ENCODE results near the gene RPS6KA2. TPM values are rescaled to one million over a fixed set of nuclear protein-coding genes. Genes with fewer than 3 reads are reported as not detected.

The RPS6KA2 gene
- total and polyA plus RNA-seq, 2 donors (not counting 1 experiment from before 2014, with no cell fraction given): 2.2 to 16.0 TPM

DNA sequence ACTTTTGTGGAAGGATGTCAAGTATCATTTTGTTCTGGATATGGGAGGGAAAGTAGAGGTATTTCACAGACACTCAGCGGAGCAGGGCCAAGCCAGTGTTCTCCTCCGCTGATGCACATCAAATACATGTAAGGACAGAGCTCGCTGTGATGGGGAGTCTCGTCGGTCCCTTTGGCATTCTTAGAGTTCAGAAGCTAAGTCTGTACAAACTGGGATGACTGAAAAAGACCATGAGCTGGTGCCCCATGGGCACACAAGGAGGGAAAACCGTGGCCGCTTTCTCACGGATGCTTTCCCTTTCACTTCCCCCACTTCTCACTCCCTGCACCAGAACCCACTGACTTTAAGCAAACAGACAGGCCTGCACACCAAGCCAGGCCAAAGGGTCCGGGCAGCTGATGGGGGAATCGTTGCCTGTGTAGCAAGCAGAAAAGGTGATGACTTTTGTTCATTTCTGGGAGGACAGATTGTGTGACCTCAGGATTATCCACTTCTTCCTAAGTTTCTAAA is 216.6 kb downstream of the RPS6KA2 start:
- no peak overlapping the region for H2AFZ ChIP-seq (ENCODE audit: insufficient read depth, low read depth, low read length, poor library complexity, severe bottlenecking)
- H3K79me2 ChIP-seq (ENCODE audit: control insufficient read depth, insufficient read depth, low read length): no peaks in the 10 kb centered on the region
- POLR2A ChIA-PET: interaction anchor here (0.6 kb wide), 1 partner anchor 477 kb away, joined by 5 read pairs; no protein-coding TSS in a partner anchor
- H3K9me3 Mint-ChIP-seq (ENCODE audit: insufficient read depth): no peaks in the 10 kb centered on the region
- WGBS (ENCODE audit: insufficient coverage): 50% methylated on average over 6 of the region's 10 CpGs
- peaks cover 12% of the 10 kb centered on the region for H3K4me1 Mint-ChIP-seq
- H3K4me2 ChIP-seq (replicated peaks; ENCODE audit: low read depth, low read length, poor library complexity, severe bottlenecking): peak overlapping the region; percentile 29
- ATAC-seq (ENCODE audit: low read depth) (no peak), DNase-seq (peak; percentile 22)
- H3K4me1 ChIP-seq (ENCODE audit: control insufficient read depth in 2 of 2, insufficient read depth in 2 of 2, low read length in 2 of 2): peaks cover 0 to 8% of the 10 kb centered on the region in 2 donors
- H3K27ac ChIP-seq (ENCODE audit: low read length in 2 of 2): no peak overlapping the region
- peak overlapping the region in 1 of 5 experiments; percentile 12 for H3K4me3 ChIP-seq (ENCODE audit: control extremely low read depth in 1 of 5, extremely low read depth in 1 of 5, insufficient read depth in 1 of 5, low read depth in 2 of 5, low read length in 4 of 5)
- peaks cover 3% of the 10 kb centered on the region for H3K27me3 Mint-ChIP-seq
- no peaks in the 10 kb centered on the region for H4K20me1 ChIP-seq (ENCODE audit: control insufficient read depth, insufficient read depth, low read length, poor library complexity, severe bottlenecking)
- H3K36me3 ChIP-seq (replicated peaks in 1 of 2; ENCODE audit: control extremely low read depth in 1 of 2, control insufficient read depth in 1 of 2, extremely low read depth in 1 of 2, insufficient read depth in 2 of 2, low read length in 1 of 2): no peaks in the 10 kb centered on the region
- H3K4me3 Mint-ChIP-seq: peak overlapping the region; percentile 35
- H3K27ac Mint-ChIP-seq: no peak overlapping the region
- intact Hi-C loops (cut with micrococcal nuclease): no loop called here
- peak overlapping the region; percentile 31 for H3K9ac ChIP-seq (ENCODE audit: low read length)
- CTCF ChIA-PET: interaction anchor here (0.6 to 1.7 kb wide), 3 partner anchors 10 to 879 kb away, joined by 6 to 8 read pairs (median 7); no protein-coding TSS in a partner anchor
- no peaks in the 10 kb centered on the region for H3K9me3 ChIP-seq (ENCODE audit: control extremely low read depth in 1 of 3, control insufficient read depth in 2 of 3, insufficient read depth in 1 of 3, low read length in 2 of 3)
- H3K27me3 ChIP-seq (replicated peaks in 1 of 4; ENCODE audit: control extremely low read depth in 1 of 4, control insufficient read depth in 3 of 4, insufficient read depth in 4 of 4, low read length in 3 of 4): no peaks in the 10 kb centered on the region
- TF ChIP-seq, protein P1, sequence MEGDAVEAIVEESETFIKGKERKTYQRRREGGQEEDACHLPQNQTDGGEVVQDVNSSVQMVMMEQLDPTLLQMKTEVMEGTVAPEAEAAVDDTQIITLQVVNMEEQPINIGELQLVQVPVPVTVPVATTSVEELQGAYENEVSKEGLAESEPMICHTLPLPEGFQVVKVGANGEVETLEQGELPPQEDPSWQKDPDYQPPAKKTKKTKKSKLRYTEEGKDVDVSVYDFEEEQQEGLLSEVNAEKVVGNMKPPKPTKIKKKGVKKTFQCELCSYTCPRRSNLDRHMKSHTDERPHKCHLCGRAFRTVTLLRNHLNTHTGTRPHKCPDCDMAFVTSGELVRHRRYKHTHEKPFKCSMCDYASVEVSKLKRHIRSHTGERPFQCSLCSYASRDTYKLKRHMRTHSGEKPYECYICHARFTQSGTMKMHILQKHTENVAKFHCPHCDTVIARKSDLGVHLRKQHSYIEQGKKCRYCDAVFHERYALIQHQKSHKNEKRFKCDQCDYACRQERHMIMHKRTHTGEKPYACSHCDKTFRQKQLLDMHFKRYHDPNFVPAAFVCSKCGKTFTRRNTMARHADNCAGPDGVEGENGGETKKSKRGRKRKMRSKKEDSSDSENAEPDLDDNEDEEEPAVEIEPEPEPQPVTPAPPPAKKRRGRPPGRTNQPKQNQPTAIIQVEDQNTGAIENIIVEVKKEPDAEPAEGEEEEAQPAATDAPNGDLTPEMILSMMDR (IDR thresholded peaks at IDR 0.05): no peak
- no peak for TF ChIP-seq EZH2 (IDR thresholded peaks at IDR 0.05; ENCODE audit: borderline replicate concordance, insufficient read depth, low read depth, low read length, poor library complexity, severe bottlenecking)

DNA sequence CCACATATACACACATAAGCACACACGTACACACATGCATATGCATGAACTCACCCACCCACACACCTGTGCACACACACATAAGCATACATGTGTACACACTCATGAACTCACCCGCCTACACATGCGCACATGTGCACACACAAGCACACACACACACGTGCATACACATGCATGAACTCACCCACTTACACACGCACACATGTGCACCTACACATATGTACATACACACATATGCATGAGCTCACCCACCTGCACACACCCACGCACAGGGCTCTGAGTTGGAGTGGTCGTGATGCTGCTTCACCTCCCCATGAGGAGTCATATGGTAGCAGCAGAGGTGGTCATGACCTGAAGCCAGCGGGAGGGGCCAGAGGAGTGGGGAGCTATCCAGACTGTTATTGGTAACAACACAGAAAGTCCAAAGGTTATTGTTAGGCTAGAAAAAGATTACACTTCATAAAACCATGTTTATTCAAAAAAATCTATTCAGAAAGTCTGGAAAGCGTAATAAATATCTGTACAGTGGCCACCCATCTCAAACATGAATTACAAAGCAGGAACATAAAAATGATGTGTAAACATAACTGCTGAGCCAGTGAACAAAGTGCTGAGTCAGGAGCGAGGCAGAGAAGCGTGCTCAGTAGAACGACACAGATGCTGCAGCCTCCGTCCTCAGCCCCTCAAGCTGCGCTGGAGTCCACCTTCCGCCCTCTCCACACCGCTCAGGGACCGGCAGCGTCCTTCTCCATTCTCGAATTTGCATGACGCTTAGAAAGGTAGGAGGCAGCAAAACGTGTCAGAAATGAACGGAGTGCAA is 217.9 kb downstream of the RPS6KA2 start:
- no peak overlapping the region for H2AFZ ChIP-seq (ENCODE audit: insufficient read depth, low read depth, low read length, poor library complexity, severe bottlenecking)
- Mint-ChIP-seq H3K9me3 (ENCODE audit: insufficient read depth) (no peaks in the 10 kb centered on the region), H3K27ac (no peak overlapping the region), H3K4me1 (peaks cover 12% of the 10 kb centered on the region), H3K27me3 (peaks cover 4% of the 10 kb centered on the region), H3K4me3 (no peak overlapping the region)
- DNase-seq (no peak), ATAC-seq (ENCODE audit: low read depth) (no peak)
- no peak overlapping the region for H3K9ac ChIP-seq (ENCODE audit: low read length)
- intact Hi-C loops (cut with micrococcal nuclease): no loop called here
- H4K20me1 ChIP-seq (ENCODE audit: control insufficient read depth, insufficient read depth, low read length, poor library complexity, severe bottlenecking): no peaks in the 10 kb centered on the region
- H3K36me3 ChIP-seq (replicated peaks in 1 of 2; ENCODE audit: control extremely low read depth in 1 of 2, control insufficient read depth in 1 of 2, extremely low read depth in 1 of 2, insufficient read depth in 2 of 2, low read length in 1 of 2): no peaks in the 10 kb centered on the region
- ChIA-PET POLR2A (no interaction called here), CTCF (no interaction called here)
- H3K4me3 ChIP-seq (ENCODE audit: control extremely low read depth in 1 of 5, extremely low read depth in 1 of 5, insufficient read depth in 1 of 5, low read depth in 2 of 5, low read length in 4 of 5): no peak overlapping the region
- peaks cover 0 to 8% of the 10 kb centered on the region in 2 donors for H3K4me1 ChIP-seq (ENCODE audit: control insufficient read depth in 2 of 2, insufficient read depth in 2 of 2, low read length in 2 of 2)
- H3K79me2 ChIP-seq (ENCODE audit: control insufficient read depth, insufficient read depth, low read length): no peaks in the 10 kb centered on the region
- no peaks in the 10 kb centered on the region for H3K27me3 ChIP-seq (replicated peaks in 1 of 4; ENCODE audit: control extremely low read depth in 1 of 4, control insufficient read depth in 3 of 4, insufficient read depth in 4 of 4, low read length in 3 of 4)
- 82% methylated on average over 15 of the region's 22 CpGs for WGBS (ENCODE audit: insufficient coverage)
- TF ChIP-seq, protein P1 (IDR thresholded peaks at IDR 0.05): no peak
- TF ChIP-seq EZH2 (IDR thresholded peaks at IDR 0.05; ENCODE audit: borderline replicate concordance, insufficient read depth, low read depth, low read length, poor library complexity, severe bottlenecking): no peak
- H3K27ac ChIP-seq (ENCODE audit: low read length in 2 of 2): no peak overlapping the region
- no peak overlapping the region for H3K4me2 ChIP-seq (replicated peaks; ENCODE audit: low read depth, low read length, poor library complexity, severe bottlenecking)
- no peaks in the 10 kb centered on the region for H3K9me3 ChIP-seq (ENCODE audit: control extremely low read depth in 1 of 3, control insufficient read depth in 2 of 3, insufficient read depth in 1 of 3, low read length in 2 of 3)

Data from B cell (primary cell).